HepG2 (cell line): Measurements from ENCODE around the gene ANKZF1. TPM values are rescaled to one million over a fixed set of nuclear protein-coding genes. Genes with fewer than 3 reads are reported as not detected.

Source experiments
- ARID3A ChIP-seq: IDR thresholded peaks from 2 replicates; pipeline ENCODE4 v1.6.1; 2012; ENCODE audit warnings: low read depth, low read length, improper control_type of control experiment
- ATAD3A ChIP-seq: sonication (generic); formaldehyde crosslinking; IDR thresholded peaks from 2 replicates; pipeline ENCODE4 v1.4.0; 2020; ENCODE audit warnings: missing genetic modification reagents
- ATF3 ChIP-seq: sonication (generic); formaldehyde crosslinking; IDR thresholded peaks from 2 replicates; pipeline ENCODE4 v1.4.0; 2020; ENCODE audit warnings: missing genetic modification reagents
- EEA1 ChIP-seq: sonication (generic); formaldehyde crosslinking; IDR thresholded peaks from 2 replicates; pipeline ENCODE4 v1.5.1; 2020; ENCODE audit warnings: mild to moderate bottlenecking, missing genetic modification reagents, borderline replicate concordance
- KDM2A ChIP-seq: sonication (generic); formaldehyde crosslinking; IDR thresholded peaks from 2 replicates; pipeline ENCODE4 v1.4.0; 2020; ENCODE audit warnings: low read depth, missing genetic modification reagents, borderline replicate concordance
- MIER2 ChIP-seq: IDR thresholded peaks from 2 replicates; pipeline ENCODE4 v1.6.1; 2016; ENCODE audit warnings: missing biosample characterization, missing genetic modification reagents
- NFE2L1 ChIP-seq: sonication (generic); formaldehyde crosslinking; IDR thresholded peaks from 2 replicates; pipeline ENCODE4 v1.4.0; 2020; ENCODE audit warnings: missing genetic modification reagents, mild to moderate bottlenecking, borderline replicate concordance
- PHF21A ChIP-seq: sonication (generic); formaldehyde crosslinking; IDR thresholded peaks from 2 replicates; pipeline ENCODE4 v1.5.0; 2020; ENCODE audit warnings: mild to moderate bottlenecking, missing genetic modification reagents
- PHF5A ChIP-seq: IDR thresholded peaks from one replicate; pipeline ENCODE4 v1.6.1; 2018; ENCODE audit warnings: low read depth, missing genetic modification reagents; ENCODE audit not compliant: unreplicated experiment
- PLSCR1 ChIP-seq: sonication (generic); formaldehyde crosslinking; IDR thresholded peaks from 2 replicates; pipeline ENCODE4 v1.5.0; 2020; ENCODE audit warnings: missing genetic modification reagents, mild to moderate bottlenecking, borderline replicate concordance
- RAD21 ChIP-seq: fragments of 450-650 bp; formaldehyde crosslinking; IDR thresholded peaks from 2 replicates; pipeline ENCODE4 v1.5.0; 2020; ENCODE audit warnings: mild to moderate bottlenecking
- SIN3B ChIP-seq: fragments of 150-350 bp; IDR thresholded peaks from 2 replicates; pipeline ENCODE4 v1.6.1; 2014; ENCODE audit warnings: low read length
- SMAD3 ChIP-seq: sonication (generic); formaldehyde crosslinking; IDR thresholded peaks from 2 replicates; pipeline ENCODE4 v1.4.0; 2020; ENCODE audit warnings: missing genetic modification reagents
- TRAFD1 ChIP-seq: sonication (generic); formaldehyde crosslinking; IDR thresholded peaks from 2 replicates; pipeline ENCODE4 v1.5.1; 2020; ENCODE audit warnings: missing genetic modification reagents, mild to moderate bottlenecking, borderline replicate concordance
- U2AF1 ChIP-seq: fragments of 200-400 bp; formaldehyde crosslinking; optimal IDR thresholded peaks from 2 replicates; pipeline ENCODE3; 2017; ENCODE audit warnings: mild to moderate bottlenecking, low read depth, low read length
- WIZ ChIP-seq: sonication (generic); formaldehyde crosslinking; IDR thresholded peaks from 2 replicates; pipeline ENCODE4 v1.5.1; 2020; ENCODE audit warnings: mild to moderate bottlenecking, missing genetic modification reagents
- ZBTB25 ChIP-seq: IDR thresholded peaks from 2 replicates; pipeline ENCODE4 v1.6.1; 2018; ENCODE audit warnings: missing genetic modification reagents
- ZKSCAN1 ChIP-seq: fragments of 150-350 bp; IDR thresholded peaks from 2 replicates; pipeline ENCODE4 v1.6.1; 2014; ENCODE audit warnings: low read length
- ZNF101 ChIP-seq: sonication (generic); formaldehyde crosslinking; IDR thresholded peaks from 2 replicates; pipeline ENCODE4 v1.4.0; 2020; ENCODE audit warnings: mild to moderate bottlenecking, low read depth, missing genetic modification reagents, borderline replicate concordance
- ZNF136 ChIP-seq: sonication (generic); formaldehyde crosslinking; IDR thresholded peaks from 2 replicates; pipeline ENCODE4 v1.8.1; 2022; ENCODE audit warnings: low read depth, mild to moderate bottlenecking, moderate library complexity, missing genetic modification reagents
- ZNF235 ChIP-seq: sonication (generic); formaldehyde crosslinking; IDR thresholded peaks from 2 replicates; pipeline ENCODE4 v1.8.1; 2023; ENCODE audit warnings: mild to moderate bottlenecking, missing genetic modification reagents, borderline replicate concordance
- ZNF333 ChIP-seq: sonication (generic); formaldehyde crosslinking; IDR thresholded peaks from 2 replicates; pipeline ENCODE4 v1.4.0; 2020; ENCODE audit warnings: mild to moderate bottlenecking, missing genetic modification reagents, borderline replicate concordance
- ZNF501 ChIP-seq: sonication (generic); formaldehyde crosslinking; IDR thresholded peaks from 2 replicates; pipeline ENCODE4 v1.5.1; 2020; ENCODE audit warnings: mild to moderate bottlenecking, moderate library complexity, missing genetic modification reagents
- ZNF556 ChIP-seq: sonication (generic); formaldehyde crosslinking; IDR thresholded peaks from 2 replicates; pipeline ENCODE4 v1.4.0; 2020; ENCODE audit warnings: mild to moderate bottlenecking, missing genetic modification reagents, borderline replicate concordance
- polyA plus RNA-seq, 8 experiments: library from polyadenylated mRNA; depleted of rRNA in 3 of 8; stranded (reverse) in 7 of 8; unstranded in 1 of 8; fragments of >200 nt; fragmentation: Illumina TruSeq in 4 of 8; extraction: Trizol in 4 of 8; gene quantifications; 2 replicates each; pipeline versions ENCODE4 v1.2.1 to v1.2.3, GENCODE V29; 2011 to 2016; ENCODE audit warnings: low read depth in 4 of 8, missing spikeins in 1 of 8, mixed read lengths in 1 of 8; ENCODE audit not compliant: insufficient read depth in 1 of 8
- total RNA-seq, 5 experiments: library from RNA; depleted of rRNA; stranded (reverse); fragments of >200 nt; fragmentation: Illumina TruSeq; extraction: Trizol; gene quantifications; 2 replicates each; pipeline ENCODE4 v1.2.3, GENCODE V29; 2016; ENCODE audit warnings: low read depth in 1 of 5

Gene ANKZF1
- total and polyA plus RNA-seq, 2 of the 13 experiments (the other 11 are each of a cell fraction or from before 2014, with no cell fraction given) = 25.3 to 128 TPM

- no peak for TF ChIP-seq SIN3B
- TF ChIP-seq ZNF136 = 0 out of 2 replicates have a peak, but pooled peaks have one; percentile 30
- TF ChIP-seq ZNF235 (CRISPR knock-in tag) = peak; percentile 87; the same call in 1 of the 2 replicates
- TF ChIP-seq ATAD3A = 0 out of 2 replicates have a peak, but pooled peaks have one; percentile 67
- TF ChIP-seq EEA1 (CRISPR knock-in tag) = no peak; the same call in 1 of the 2 replicates
- TF ChIP-seq U2AF1 = no peak
- no peak for TF ChIP-seq PHF5A (CRISPR knock-in tag)
- TF ChIP-seq PHF21A (CRISPR knock-in tag) = peak; percentile 18; the same call in 1 of the 2 replicates
- TF ChIP-seq ARID3A = no peak
- TF ChIP-seq ZNF101 (CRISPR knock-in tag) = 0 out of 2 replicates have a peak, but pooled peaks have one; percentile 78
- TF ChIP-seq ZNF501 = peak; percentile 81; the same call in 1 of the 2 replicates
- no peak for TF ChIP-seq NFE2L1 (CRISPR knock-in tag)
- TF ChIP-seq ATF3 (CRISPR knock-in tag) = peak; percentile 62
- peak; percentile 85; the same call in 1 of the 2 replicates for TF ChIP-seq WIZ (CRISPR knock-in tag)
- peak; percentile 85; the same call in 1 of the 2 replicates for TF ChIP-seq ZNF556
- peak; percentile 98 for TF ChIP-seq ZNF333 (CRISPR knock-in tag)
- TF ChIP-seq KDM2A (CRISPR knock-in tag) = peak; percentile 99
- peak; percentile 60 for TF ChIP-seq MIER2 (CRISPR knock-in tag)
- peak; percentile 44; the same call in 1 of the 2 replicates for TF ChIP-seq SMAD3 (CRISPR knock-in tag)
- no peak; the same call in none of the 2 replicates for TF ChIP-seq RAD21 (CRISPR knock-in tag)
- TF ChIP-seq ZKSCAN1 = no peak
- TF ChIP-seq ZBTB25 (CRISPR knock-in tag) = peak; percentile 83; the same call in 1 of the 2 replicates
- no peak for TF ChIP-seq PLSCR1 (CRISPR knock-in tag)
- TF ChIP-seq TRAFD1 (CRISPR knock-in tag) = no peak
Observed at GRCh38 chr2:219206328-219207133, 23.1 kb upstream of the ANKZF1 start, which contains the start of gene ZFAND2B (continued).
